Activated CD8-positive, alpha-beta T cell treated with anti-CD3 and anti-CD28 coated beads for 36 hours (primary cell): ENCODE data around the gene PTPRS. TPM values are rescaled to one million over a fixed set of nuclear protein-coding genes. Genes with fewer than 3 reads are reported as not detected.
"Not testable (repeated sequence)": the region's sequence is repeated elsewhere in the genome, so short reads cannot be mapped to it uniquely, and the experiment has no call there.

Source experiments
- ATAC-seq: fragments of 200-7000 bp; cut with Tn5 transposase; one replicate; pipeline ENCODE4 v1.10.0; 2021; ENCODE audit warnings: mild to moderate bottlenecking, moderate library complexity
- CTCF ChIA-PET: fragments of 350-600 bp; sonication (Branson Sonifier 250); formaldehyde crosslinking; loops from one replicate; lab custom pipeline; 2021; ENCODE audit warnings: antibody characterized with exemption; lab: Charles Lee
- POLR2A ChIA-PET: fragments of 350-600 bp; sonication (Branson Sonifier 250); formaldehyde crosslinking; loops from one replicate; lab custom pipeline; 2021; ENCODE audit warnings: antibody characterized with exemption; lab: Charles Lee
- DNase-seq: peaks from one replicate; pipeline ENCODE4 v3.0.0-alpha.2; 2020
- H3K27ac Mint-ChIP-seq: one replicate; pipeline ENCODE4 v1.8.0; 2021; ENCODE audit warnings: mild to moderate bottlenecking, mixed read lengths
- H3K27me3 Mint-ChIP-seq: one replicate; pipeline ENCODE4 v1.8.0; 2021; ENCODE audit warnings: mixed read lengths
- H3K36me3 Mint-ChIP-seq: one replicate; pipeline ENCODE4 v1.8.0; 2021; ENCODE audit warnings: low read depth, mixed read lengths
- H3K4me1 Mint-ChIP-seq: one replicate; pipeline ENCODE4 v1.8.0; 2021; ENCODE audit warnings: low read depth, mixed read lengths
- H3K4me3 Mint-ChIP-seq: one replicate; pipeline ENCODE4 v1.8.0; 2021; ENCODE audit warnings: mild to moderate bottlenecking, moderate library complexity, mixed read lengths
- H3K9me3 Mint-ChIP-seq: one replicate; pipeline ENCODE4 v1.8.0; 2021; ENCODE audit warnings: mixed read lengths
- CTCF ChIP-seq: fragments of 200-600 bp; IDR thresholded peaks from one replicate; pipeline ENCODE4 v1.8.0; 2022; ENCODE audit warnings: antibody characterized with exemption, mild to moderate bottlenecking
- intact Hi-C: fragments of 100-400 bp; cut with micrococcal nuclease; formaldehyde crosslinking; loops from one replicate; pipeline ENCODE4 v1.10.0; 2022
- total RNA-seq, 2 experiments: library from RNA; stranded (reverse); gene quantifications; one replicate each; pipeline ENCODE4 v1.2.3, GENCODE V29; 2021

PTPRS gene
- total RNA-seq, 2 experiments from 2014 or later: 2.6 to 2.8 TPM

GRCh38 chr19:5330307-5330720 is 10.3 kb downstream of the PTPRS start:
- ChIA-PET POLR2A (no interaction called here), CTCF (no interaction called here)
- no peak for ATAC-seq
- Mint-ChIP-seq H3K27ac (no peak overlapping the region), H3K27me3 (peaks cover 17% of the 10 kb centered on the region), H3K36me3 (no peaks in the 10 kb centered on the region), H3K4me1 (no peaks in the 10 kb centered on the region), H3K9me3 (no peaks in the 10 kb centered on the region), H3K4me3 (no peak overlapping the region)
- TF ChIP-seq CTCF: no peak
- intact Hi-C loops: no loop called here
- DNase-seq: no peak

- intact Hi-C loops: no loop called here
- DNase-seq: no peak
- Mint-ChIP-seq H3K4me1 (no peaks in the 10 kb centered on the region), H3K27ac (no peak overlapping the region), H3K4me3 (no peak overlapping the region), H3K27me3 (peaks cover 6% of the 10 kb centered on the region), H3K9me3 (peaks cover 5% of the 10 kb centered on the region), H3K36me3 (no peaks in the 10 kb centered on the region)
- ATAC-seq: no peak
- POLR2A ChIA-PET: interaction anchor here (2.3 kb wide), 1 partner anchor 12 kb away, joined by 7 read pairs; the partner anchor contains the start of gene PTPRS
- TF ChIP-seq CTCF: no peak
- CTCF ChIA-PET: interaction anchor here (1.0 kb wide), 1 partner anchor 9 kb away, joined by 3 read pairs; no protein-coding TSS in a partner anchor
Measured at GRCh38 chr19:5329141-5329540, 11.5 kb downstream of the PTPRS start.

DNA sequence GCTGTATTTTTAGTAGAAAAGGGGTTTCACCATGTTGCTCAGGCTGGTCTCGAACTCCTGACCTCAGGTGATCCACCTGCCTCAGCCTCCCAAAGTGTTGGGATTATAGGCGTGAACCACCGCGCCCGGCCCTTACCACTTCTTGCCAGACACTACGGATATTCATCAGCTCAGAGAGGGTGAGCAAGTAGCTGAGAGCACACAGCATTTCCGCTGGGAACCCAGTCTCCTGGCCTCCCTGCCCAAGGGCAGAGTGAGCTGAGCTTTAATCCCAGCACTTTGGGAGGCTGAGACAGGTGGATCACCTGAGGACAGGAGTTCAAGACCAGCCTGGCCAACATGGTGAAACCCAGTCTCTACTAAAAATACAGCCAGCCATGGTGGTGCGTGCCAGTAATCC is 12.2 kb downstream of the PTPRS start:
- ChIA-PET CTCF (interaction anchor here (1.0 kb wide), 1 partner anchor 10 kb away, joined by 3 read pairs; no protein-coding TSS in a partner anchor), POLR2A (interaction anchor here (2.3 kb wide), 1 partner anchor 13 kb away, joined by 7 read pairs; the partner anchor contains the start of gene PTPRS)
- intact Hi-C loops, H3K9me3 Mint-ChIP-seq, DNase-seq, H3K27ac Mint-ChIP-seq, ATAC-seq, H3K4me1 Mint-ChIP-seq, H3K4me3 Mint-ChIP-seq, H3K36me3 Mint-ChIP-seq, H3K27me3 Mint-ChIP-seq: not testable (repeated sequence)

GRCh38 chr19:5326986-5327623 is 13.5 kb downstream of the PTPRS start:
- intact Hi-C loops: no loop called here
- H3K27me3 Mint-ChIP-seq: peaks cover 9% of the 10 kb centered on the region

GRCh38 chr19:5326545-5326944 is 14.1 kb downstream of the PTPRS start:
- DNase-seq (no peak), ATAC-seq (no peak)
- Mint-ChIP-seq H3K9me3 (peaks cover 5% of the 10 kb centered on the region), H3K27ac (no peak overlapping the region), H3K27me3 (peaks cover 11% of the 10 kb centered on the region), H3K4me3 (no peak overlapping the region), H3K4me1 (peaks cover 7% of the 10 kb centered on the region), H3K36me3 (no peaks in the 10 kb centered on the region)
- intact Hi-C loops: no loop called here
- CTCF ChIA-PET: interaction anchor here (0.7 kb wide), 1 partner anchor 72 kb away, joined by 3 read pairs; no protein-coding TSS in a partner anchor
- POLR2A ChIA-PET: no interaction called here
- TF ChIP-seq CTCF: no peak

More at GRCh38 chr19:5326986-5327623, 13.5 kb downstream of the PTPRS start:
- DNase-seq: no peak
- Mint-ChIP-seq H3K27ac (no peak overlapping the region), H3K4me3 (no peak overlapping the region), H3K9me3 (peaks cover 5% of the 10 kb centered on the region), H3K36me3 (no peaks in the 10 kb centered on the region), H3K4me1 (peaks cover 2% of the 10 kb centered on the region)
- POLR2A ChIA-PET: interaction anchor here (2.3 kb wide), 1 partner anchor 15 kb away, joined by 7 read pairs; the partner anchor contains the start of gene PTPRS
- no peak for ATAC-seq
- no peak for TF ChIP-seq CTCF
- CTCF ChIA-PET: no interaction called here
